Measurements from ENCODE around the gene MRFAP1L1. TPM values are rescaled to one million over a fixed set of nuclear protein-coding genes. Genes with fewer than 3 reads are reported as not detected.

The MRFAP1L1 gene
- total and polyA plus RNA-seq, 7 donors, result 30.0 to 79.0 (median 39.1) TPM

DNA sequence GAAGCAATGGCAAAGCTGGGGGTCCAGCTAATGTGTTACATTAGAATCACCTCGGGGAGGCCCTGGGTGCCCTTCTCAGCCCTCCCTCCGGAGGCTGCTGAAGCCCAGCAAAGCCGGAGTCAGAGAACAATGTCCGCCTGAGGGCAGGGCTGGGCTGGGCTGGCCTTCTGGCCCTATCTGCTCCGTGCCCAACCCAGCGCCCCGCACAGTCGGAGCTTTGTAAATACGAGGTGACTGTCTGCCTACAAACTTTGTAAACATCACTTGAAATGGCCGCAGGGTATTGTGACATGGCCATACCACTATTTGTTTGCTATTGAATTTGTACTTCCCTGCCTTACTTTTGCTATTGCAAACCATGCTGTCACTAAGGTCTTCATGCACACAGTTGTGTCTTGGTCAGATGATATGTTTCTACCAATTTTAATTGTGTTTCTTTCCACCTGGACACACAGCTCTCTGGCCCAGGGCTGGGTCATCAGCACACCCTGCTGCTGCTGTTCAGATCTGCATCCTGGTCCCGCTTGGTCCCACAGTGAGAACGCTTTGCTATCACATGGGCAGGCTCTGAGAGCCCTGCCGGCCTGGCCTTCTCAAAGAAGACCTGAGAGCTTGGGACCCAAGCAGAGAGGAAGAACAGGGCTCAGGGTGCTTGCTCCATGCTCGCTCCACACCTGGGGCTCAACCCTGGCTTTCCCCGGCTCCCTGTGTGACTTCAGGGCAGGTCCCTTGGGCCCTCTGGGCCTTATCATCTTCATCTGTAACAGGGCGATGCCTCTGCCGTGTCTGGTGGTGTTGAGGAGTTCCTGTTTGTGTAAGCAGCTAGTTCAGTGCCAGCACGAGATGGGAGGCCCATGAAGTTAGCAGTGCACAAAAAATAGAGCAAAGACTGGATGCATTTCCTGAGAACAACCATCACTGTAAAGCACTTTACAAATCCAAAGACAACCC is 13.7 kb downstream of the MRFAP1L1 start:
- Histone ChIP-seq H3K4me3 (no peak overlapping the region), H3K27ac (peak overlapping the region; percentile 30), H3K27me3 (ENCODE audit: insufficient read depth in 3 of 3, low read length in 2 of 3) (no peaks in the 10 kb centered on the region), H3K36me3 (ENCODE audit: insufficient read depth in 1 of 2, low read depth in 1 of 2) (peaks cover 0 to 15% of the 10 kb centered on the region in 2 donors), H3K4me1 (peaks cover 16% of the 10 kb centered on the region), H3K9me3 (no peaks in the 10 kb centered on the region)
- no peak for DNase-seq
- TF ChIP-seq, protein P1, sequence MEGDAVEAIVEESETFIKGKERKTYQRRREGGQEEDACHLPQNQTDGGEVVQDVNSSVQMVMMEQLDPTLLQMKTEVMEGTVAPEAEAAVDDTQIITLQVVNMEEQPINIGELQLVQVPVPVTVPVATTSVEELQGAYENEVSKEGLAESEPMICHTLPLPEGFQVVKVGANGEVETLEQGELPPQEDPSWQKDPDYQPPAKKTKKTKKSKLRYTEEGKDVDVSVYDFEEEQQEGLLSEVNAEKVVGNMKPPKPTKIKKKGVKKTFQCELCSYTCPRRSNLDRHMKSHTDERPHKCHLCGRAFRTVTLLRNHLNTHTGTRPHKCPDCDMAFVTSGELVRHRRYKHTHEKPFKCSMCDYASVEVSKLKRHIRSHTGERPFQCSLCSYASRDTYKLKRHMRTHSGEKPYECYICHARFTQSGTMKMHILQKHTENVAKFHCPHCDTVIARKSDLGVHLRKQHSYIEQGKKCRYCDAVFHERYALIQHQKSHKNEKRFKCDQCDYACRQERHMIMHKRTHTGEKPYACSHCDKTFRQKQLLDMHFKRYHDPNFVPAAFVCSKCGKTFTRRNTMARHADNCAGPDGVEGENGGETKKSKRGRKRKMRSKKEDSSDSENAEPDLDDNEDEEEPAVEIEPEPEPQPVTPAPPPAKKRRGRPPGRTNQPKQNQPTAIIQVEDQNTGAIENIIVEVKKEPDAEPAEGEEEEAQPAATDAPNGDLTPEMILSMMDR (IDR thresholded peaks at IDR 0.05), result no peak
- intact Hi-C loops (cut with DNase I), result no loop called here
- ATAC-seq, result peak in 3 of 4 donors; percentile 24 to 45 (median 38)
- WGBS, 3 donors, result 74 to 79% (median 76%) methylated on average over 18 of the region's 18 CpGs

DNA sequence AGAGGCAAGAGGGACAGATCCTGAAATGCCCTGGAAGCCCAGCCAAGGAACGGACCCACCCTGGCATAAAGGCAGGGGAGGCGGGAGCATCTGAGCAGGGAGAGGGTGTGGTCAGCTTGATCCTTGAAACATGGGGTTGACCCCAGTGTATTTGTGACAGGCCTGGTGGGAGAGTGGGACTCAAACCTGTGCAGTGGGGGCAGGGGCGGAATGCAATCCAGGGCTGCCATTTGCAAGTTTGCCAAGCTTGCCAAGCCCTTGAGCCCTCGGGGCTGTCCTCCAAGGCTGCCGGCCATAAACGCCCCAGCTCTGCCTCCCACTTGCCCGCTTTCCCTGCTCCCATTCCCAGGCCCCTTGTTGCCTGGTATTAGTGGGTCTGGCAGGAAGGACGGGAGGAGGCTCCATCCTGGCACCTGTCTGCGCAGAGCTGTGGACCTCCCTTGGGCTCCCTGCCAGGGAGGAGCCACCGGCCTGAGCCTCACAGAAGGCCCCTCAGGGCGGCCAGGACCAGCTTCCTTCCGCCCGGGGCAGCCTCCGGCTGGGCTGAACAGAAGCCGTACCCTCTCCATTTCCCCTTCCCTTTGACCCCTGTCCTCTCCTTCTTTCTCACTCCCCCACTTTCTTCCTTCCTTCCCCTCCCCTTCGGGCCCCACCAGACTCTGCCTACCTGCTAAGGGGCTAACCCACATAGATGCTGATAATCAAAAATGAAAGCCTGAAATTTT is 15.3 kb downstream of the MRFAP1L1 start:
- WGBS, 3 donors, result 61 to 69% (median 69%) methylated on average over 15 to 16 of the region's 16 CpGs
- Histone ChIP-seq H3K4me3 (no peak overlapping the region), H3K36me3 (ENCODE audit: insufficient read depth in 1 of 2, low read depth in 1 of 2) (peaks cover 0 to 2% of the 10 kb centered on the region in 2 donors), H3K27me3 (ENCODE audit: insufficient read depth in 3 of 3, low read length in 2 of 3) (no peaks in the 10 kb centered on the region), H3K4me1 (peaks cover 16% of the 10 kb centered on the region), H3K27ac (no peak overlapping the region), H3K9me3 (no peaks in the 10 kb centered on the region)
- TF ChIP-seq, protein P1 (IDR thresholded peaks at IDR 0.05), result no peak
- ATAC-seq (no peak), DNase-seq (no peak)
- intact Hi-C loops (cut with DNase I), result no loop called here

DNA sequence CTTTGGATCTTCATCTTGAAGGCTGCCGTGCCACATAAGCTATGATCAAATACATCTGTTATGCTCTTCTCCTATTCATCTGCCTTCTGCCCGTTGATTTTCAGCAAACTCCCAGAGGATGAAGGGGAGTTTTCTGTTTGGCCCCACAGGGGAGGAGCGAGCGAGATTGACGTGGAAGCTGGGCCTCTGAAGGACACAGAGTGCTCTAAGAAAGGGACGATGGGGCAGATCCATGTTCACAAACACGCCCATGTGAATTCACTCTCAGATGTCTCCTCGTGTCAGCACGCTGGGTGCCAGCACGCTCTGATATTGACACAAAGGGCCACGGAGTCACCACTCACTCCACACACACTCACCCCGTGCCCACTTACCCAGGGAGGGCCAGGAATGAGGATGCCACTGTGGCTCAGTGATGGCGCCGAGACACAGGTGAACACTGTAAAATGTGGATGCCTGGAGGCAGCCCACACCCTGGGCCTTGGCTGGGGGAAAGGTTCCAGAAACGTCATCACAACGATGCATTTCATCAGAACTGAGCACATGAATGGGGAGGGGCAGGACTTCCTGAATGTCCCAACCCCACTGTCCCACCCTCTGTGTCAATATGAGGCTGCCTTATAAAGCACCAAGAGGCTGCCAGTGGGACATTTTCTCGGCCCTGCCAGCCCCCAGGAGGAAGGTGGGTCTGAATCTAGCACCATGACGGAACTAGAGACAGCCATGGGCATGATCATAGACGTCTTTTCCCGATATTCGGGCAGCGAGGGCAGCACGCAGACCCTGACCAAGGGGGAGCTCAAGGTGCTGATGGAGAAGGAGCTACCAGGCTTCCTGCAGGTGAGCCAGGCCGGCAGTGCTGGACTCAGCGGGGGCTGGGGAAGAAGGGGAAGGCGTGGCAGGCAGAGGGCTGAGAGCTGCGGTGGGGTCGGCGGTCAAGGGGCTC is 16.2 kb downstream of the MRFAP1L1 start, which contains the start of gene S100P:
TSS of gene S100P (plus strand) at position 648 of the 946 bp plus-strand sequence. CDS start at position 703, 55 bp downstream.
- Histone ChIP-seq H3K9me3 (no peaks in the 10 kb centered on the region), H3K27ac (no peak within 1 kb of the TSS), H3K27me3 (ENCODE audit: insufficient read depth in 3 of 3, low read length in 2 of 3) (no peaks in the 10 kb centered on the region), H3K4me1 (peaks cover 16% of the 10 kb centered on the region), H3K4me3 (no peak within 1 kb of the TSS), H3K36me3 (ENCODE audit: insufficient read depth in 1 of 2, low read depth in 1 of 2) (no peaks in the 10 kb centered on the region)
- WGBS, 3 donors, result 77 to 83% (median 80%) methylated on average over 29 of the region's 29 CpGs
- intact Hi-C loops (cut with DNase I), result no loop called here
- DNase-seq, result no peak
- no peak for ATAC-seq
- TF ChIP-seq, protein P1 (IDR thresholded peaks at IDR 0.05), result no peak

DNA sequence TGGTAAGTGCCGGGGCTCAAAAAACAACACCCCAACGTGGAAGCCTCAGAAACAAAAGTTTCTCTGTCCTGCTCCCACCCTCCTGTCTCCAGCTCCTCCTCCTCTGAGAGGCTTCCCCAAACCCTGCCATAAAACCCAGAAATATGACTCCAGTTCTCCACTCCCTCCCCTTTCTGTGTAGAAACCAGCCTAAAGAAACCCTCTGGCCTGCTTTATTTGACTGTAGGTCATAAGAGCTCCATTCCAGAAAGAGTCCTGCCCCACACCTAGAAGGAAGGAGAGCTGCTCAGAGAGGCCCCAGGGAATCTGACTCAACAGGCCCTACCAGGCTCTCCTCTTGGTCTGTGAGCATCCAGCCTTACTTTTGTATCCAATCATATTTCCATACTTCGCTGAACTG is 16.9 kb downstream of the MRFAP1L1 start:
- no peak overlapping the region for H3K27ac ChIP-seq
- H3K27me3 ChIP-seq (ENCODE audit: insufficient read depth in 3 of 3, low read length in 2 of 3), result no peaks in the 10 kb centered on the region
- 68 to 75% (median 71%) methylated on average over 3 of the region's 3 CpGs for WGBS, 3 donors
- no peaks in the 10 kb centered on the region for H3K9me3 ChIP-seq
- H3K4me3 ChIP-seq, result no peak overlapping the region
- intact Hi-C loops (cut with DNase I), result no loop called here
- DNase-seq (no peak), ATAC-seq (no peak)
- H3K4me1 ChIP-seq, result peaks cover 16% of the 10 kb centered on the region
- TF ChIP-seq, protein P1 (IDR thresholded peaks at IDR 0.05), result no peak
- H3K36me3 ChIP-seq (ENCODE audit: insufficient read depth in 1 of 2, low read depth in 1 of 2), result no peaks in the 10 kb centered on the region

Data from psoas muscle (tissue), 8 donors.